ENCODE measurements around the gene MBD3.

DNA sequence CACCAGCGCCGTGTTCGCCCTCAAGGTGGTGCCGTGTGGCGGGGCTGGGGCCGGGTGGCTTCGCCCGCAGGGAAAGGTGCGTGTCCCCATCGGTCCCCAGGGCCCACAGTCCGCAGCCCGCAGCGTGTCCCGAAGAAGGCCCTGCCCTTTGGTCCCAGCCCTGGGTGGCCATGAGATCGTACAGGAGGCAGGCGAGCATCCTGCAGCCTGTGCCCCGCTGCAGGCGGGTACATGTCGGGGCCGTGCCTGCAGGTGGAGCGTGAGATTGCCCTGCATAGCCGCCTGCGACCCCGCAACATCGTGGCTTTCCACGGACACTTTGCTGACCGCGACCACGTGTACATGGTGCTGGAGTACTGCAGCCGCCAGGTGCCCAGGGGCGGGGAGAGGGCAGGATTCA, 67.3 kb downstream of the MBD3 start:
- no peak for TF ChIP-seq POLR2A (IDR thresholded peaks at IDR 0.05)
- no peak for TF ChIP-seq CTCF (IDR thresholded peaks at IDR 0.05)
